ENCODE data around the gene NOS3.

Gene NOS3

DNA sequence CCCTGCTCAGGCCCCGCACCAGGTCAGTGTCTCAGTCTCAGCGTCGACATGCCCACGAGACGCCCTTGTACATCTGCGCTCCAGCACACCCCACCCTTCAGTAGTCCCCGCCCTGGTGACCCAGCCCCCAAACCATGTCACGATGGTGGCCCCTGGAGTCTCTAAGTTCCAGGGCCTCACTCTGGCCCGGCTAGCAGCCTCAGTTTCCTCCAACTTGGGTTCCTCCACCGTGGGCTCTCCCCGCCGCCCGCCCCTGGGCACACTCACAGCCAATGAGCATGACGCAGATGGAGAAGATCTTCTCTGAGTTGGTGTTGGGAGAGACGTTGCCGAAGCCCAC is 39.7 kb upstream of the NOS3 start:
- no peaks in the 10 kb centered on the region for H3K9me3 ChIP-seq (ENCODE audit: insufficient read depth, low read length, severe bottlenecking)
- ATAC-seq (ENCODE audit: insufficient read depth, low read depth): no peak
- H3K27me3 ChIP-seq (ENCODE audit: insufficient read depth, low read length, poor library complexity): no peaks in the 10 kb centered on the region
- no peaks in the 10 kb centered on the region for H3K36me3 ChIP-seq (ENCODE audit: insufficient read depth, low read length)
- no peak overlapping the region for H3K27ac ChIP-seq (ENCODE audit: low read length)
- H3K79me2 ChIP-seq (ENCODE audit: insufficient read depth, low read length): no peaks in the 10 kb centered on the region
- no peaks in the 10 kb centered on the region for H4K20me1 ChIP-seq (ENCODE audit: insufficient read depth, low read length)
- H2AFZ ChIP-seq (ENCODE audit: low read depth, low read length): no peak overlapping the region
- H3K4me3 ChIP-seq (ENCODE audit: low read depth in 1 of 2, low read length in 2 of 2): no peak overlapping the region
- no peak overlapping the region for H3K9ac ChIP-seq (ENCODE audit: low read depth, low read length)
- TF ChIP-seq CTCF (IDR thresholded peaks at IDR 0.05; ENCODE audit: borderline replicate concordance, extremely low read depth, low read length, poor library complexity, severe bottlenecking) (no peak), EZH2 (IDR thresholded peaks at IDR 0.05; ENCODE audit: borderline replicate concordance, low read depth, low read length, severe bottlenecking) (no peak)
- H3K4me1 ChIP-seq (ENCODE audit: insufficient read depth, low read length): no peaks in the 10 kb centered on the region
- DNase-seq: no peak
- H3K4me2 ChIP-seq (ENCODE audit: insufficient read depth, low read length): no peak overlapping the region

DNA sequence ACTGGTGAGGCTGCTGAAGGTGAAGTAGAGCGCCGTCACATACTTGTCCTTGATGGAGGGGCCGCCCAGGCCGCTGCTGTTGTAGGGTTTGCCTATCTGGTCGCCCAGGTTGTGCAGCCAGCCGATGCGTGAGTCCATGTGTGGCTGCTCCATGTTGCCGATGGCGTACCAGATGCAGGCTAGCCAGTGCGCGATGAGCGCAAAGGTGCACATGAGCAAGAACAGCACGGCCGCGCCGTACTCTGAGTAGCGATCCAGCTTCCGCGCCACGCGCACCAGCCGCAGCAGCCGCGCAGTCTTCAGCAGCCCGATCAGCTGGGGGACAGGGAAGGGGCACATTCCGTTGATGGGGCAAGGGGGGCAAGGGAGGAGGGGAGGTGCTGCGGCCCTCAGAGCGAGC is 39.3 kb upstream of the NOS3 start:
- Histone ChIP-seq H3K36me3 (ENCODE audit: insufficient read depth, low read length) (no peaks in the 10 kb centered on the region), H3K4me1 (ENCODE audit: insufficient read depth, low read length) (no peaks in the 10 kb centered on the region), H3K4me3 (ENCODE audit: low read depth in 1 of 2, low read length in 2 of 2) (no peak overlapping the region), H3K4me2 (ENCODE audit: insufficient read depth, low read length) (no peak overlapping the region), H3K79me2 (ENCODE audit: insufficient read depth, low read length) (no peaks in the 10 kb centered on the region), H3K9ac (ENCODE audit: low read depth, low read length) (no peak overlapping the region), H3K27me3 (ENCODE audit: insufficient read depth, low read length, poor library complexity) (no peaks in the 10 kb centered on the region), H3K27ac (ENCODE audit: low read length) (no peak overlapping the region), H3K9me3 (ENCODE audit: insufficient read depth, low read length, severe bottlenecking) (no peaks in the 10 kb centered on the region), H4K20me1 (ENCODE audit: insufficient read depth, low read length) (no peaks in the 10 kb centered on the region), H2AFZ (ENCODE audit: low read depth, low read length) (no peak overlapping the region)
- ATAC-seq (ENCODE audit: insufficient read depth, low read depth): no peak
- TF ChIP-seq EZH2 (IDR thresholded peaks at IDR 0.05; ENCODE audit: borderline replicate concordance, low read depth, low read length, severe bottlenecking) (no peak), CTCF (IDR thresholded peaks at IDR 0.05; ENCODE audit: borderline replicate concordance, extremely low read depth, low read length, poor library complexity, severe bottlenecking) (no peak)
- no peak for DNase-seq

DNA sequence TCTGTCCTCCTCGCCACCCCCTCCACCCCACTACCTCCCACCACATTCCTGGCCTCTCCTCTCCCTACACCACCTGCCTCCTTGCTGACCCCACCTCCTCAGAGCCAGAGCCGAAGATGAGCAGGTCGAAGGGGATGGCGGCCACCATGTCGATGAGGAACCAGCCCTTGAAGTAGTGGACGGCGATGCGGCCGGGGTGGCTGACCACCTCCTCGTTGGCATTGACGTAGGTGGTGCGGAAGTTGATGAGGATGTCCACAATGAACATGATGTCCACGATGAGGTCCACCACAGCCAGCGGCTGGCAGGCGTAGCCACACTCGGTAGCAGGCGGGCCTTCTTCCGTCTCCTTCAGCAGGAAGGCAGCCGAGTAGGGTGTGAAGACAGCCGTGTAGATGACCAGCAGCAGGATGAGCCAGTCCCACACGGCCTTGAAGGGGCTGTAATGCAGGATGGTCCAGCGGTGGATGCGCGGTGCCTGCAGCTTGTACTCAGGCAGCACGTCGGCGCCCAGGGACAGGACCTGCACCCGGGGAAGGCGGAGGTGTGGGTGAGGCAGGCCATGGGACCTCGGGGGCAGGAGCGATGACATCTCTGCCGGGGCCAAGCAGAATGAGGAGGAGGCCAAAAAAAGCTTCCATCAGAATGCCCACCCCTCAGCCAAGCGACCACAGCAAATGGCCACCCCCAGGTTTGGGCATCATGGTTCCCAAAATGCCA is 38.3 kb upstream of the NOS3 start:
- H2AFZ ChIP-seq (ENCODE audit: low read depth, low read length): no peak overlapping the region
- TF ChIP-seq CTCF (IDR thresholded peaks at IDR 0.05; ENCODE audit: borderline replicate concordance, extremely low read depth, low read length, poor library complexity, severe bottlenecking) (no peak), EZH2 (IDR thresholded peaks at IDR 0.05; ENCODE audit: borderline replicate concordance, low read depth, low read length, severe bottlenecking) (no peak)
- no peak overlapping the region for H3K27ac ChIP-seq (ENCODE audit: low read length)
- DNase-seq: no peak
- no peaks in the 10 kb centered on the region for H3K36me3 ChIP-seq (ENCODE audit: insufficient read depth, low read length)
- H3K4me3 ChIP-seq (ENCODE audit: low read depth in 1 of 2, low read length in 2 of 2): no peak overlapping the region
- H3K27me3 ChIP-seq (ENCODE audit: insufficient read depth, low read length, poor library complexity): no peaks in the 10 kb centered on the region
- H3K4me1 ChIP-seq (ENCODE audit: insufficient read depth, low read length): no peaks in the 10 kb centered on the region
- no peaks in the 10 kb centered on the region for H3K9me3 ChIP-seq (ENCODE audit: insufficient read depth, low read length, severe bottlenecking)
- H3K79me2 ChIP-seq (ENCODE audit: insufficient read depth, low read length): no peaks in the 10 kb centered on the region
- H4K20me1 ChIP-seq (ENCODE audit: insufficient read depth, low read length): no peaks in the 10 kb centered on the region
- H3K4me2 ChIP-seq (ENCODE audit: insufficient read depth, low read length): no peak overlapping the region
- no peak overlapping the region for H3K9ac ChIP-seq (ENCODE audit: low read depth, low read length)
- no peak for ATAC-seq (ENCODE audit: insufficient read depth, low read depth)

Data from DND-41 (cell line).